ENCODE measurements around the gene UQCR11. TPM values are rescaled to one million over a fixed set of nuclear protein-coding genes. Genes with fewer than 3 reads are reported as not detected.

UQCR11 gene
- total and polyA plus RNA-seq, 2 of the 8 experiments (the other 6 are each of a cell fraction or from before 2014, with no cell fraction given): 162 to 171 TPM

- TF ChIP-seq SAP30 (IDR thresholded peaks at IDR 0.05; ENCODE audit: insufficient read depth, insufficient replicate concordance, low read length) (no peak), JUND (IDR thresholded peaks at IDR 0.05; ENCODE audit: low read length) (no peak), JUN (IDR thresholded peaks at IDR 0.05; ENCODE audit: low read depth, low read length) (no peak), E2F6 (IDR thresholded peaks at IDR 0.05) (no peak), RBBP5 (IDR thresholded peaks at IDR 0.05; ENCODE audit: borderline replicate concordance, low read depth, low read length) (no peak), KDM4A (IDR thresholded peaks at IDR 0.05; ENCODE audit: low read depth, low read length, severe bottlenecking) (no peak), RFX5 (IDR thresholded peaks at IDR 0.05; ENCODE audit: borderline replicate concordance, low read depth, low read length) (no peak), RAD21 (IDR thresholded peaks at IDR 0.05 in 1 of 2, conservative IDR thresholded peaks at IDR 0.05 in 1 of 2; ENCODE audit: low read depth in 2 of 2, low read length in 2 of 2) (no peak), ATF2 (IDR thresholded peaks at IDR 0.05; ENCODE audit: low read length) (no peak), PHF8 (conservative IDR thresholded peaks at IDR 0.05; ENCODE audit: low read depth, low read length) (no peak)
Measured at GRCh38 chr19:1611353-1611752, 6.1 kb upstream of the UQCR11 start (continued).
